A549 (cell line): ENCODE measurements around the gene NRXN2. TPM values are rescaled to one million over a fixed set of nuclear protein-coding genes. Genes with fewer than 3 reads are reported as not detected.
A peak's percentile ranks its signal among the peaks of the same experiment; 100 is the strongest.

Experiments used
- ATAC-seq, 2 experiments: fragments of 200-7000 bp in 1 of 2; fragments of >200 bp in 1 of 2; cut with Nextera tagmentation in 1 of 2; cut with Tn5 transposase in 1 of 2; 3 replicates each; pipeline versions ENCODE4 v1.8.0 to v1.9.1; 2018 to 2020; ENCODE audit warnings: mild to moderate bottlenecking in 1 of 2, moderate library complexity in 1 of 2
- CTCF ChIA-PET: fragments of 300-600 bp; sonication (Branson Sonifier 250); formaldehyde crosslinking; extraction: SDS; loops from one replicate; lab custom pipeline; 2021; ENCODE audit warnings: antibody characterized with exemption, inconsistent platforms; lab: Yijun Ruan, JAX
- POLR2A ChIA-PET: fragments of 350-600 bp; formaldehyde crosslinking; extraction: SDS; loops from one replicate; lab custom pipeline; 2021; ENCODE audit warnings: antibody characterized with exemption, inconsistent platforms; lab: Yijun Ruan, JAX
- DNase-seq, 2 experiments: peaks; one replicate each; pipeline versions ENCODE4 v3.0.0 to v3.0.0-alpha.2; 2011 to 2016; ENCODE audit warnings: low read depth in 1 of 2, low spot score in 1 of 2
- FAIRE-seq: peaks from 2 replicates; lab custom pipeline; 2011; peaks lifted over from hg19 to GRCh38; lab: Jason Lieb, UNC
- H3K27ac ChIP-seq, 2 experiments: fragments of >200 bp; sonication (Bioruptor Twin); formaldehyde crosslinking; 3 replicates each; pipeline ENCODE4 v1.5.1; 2016 to 2017
- H3K4me1 ChIP-seq: fragments of >200 bp; sonication (Bioruptor Twin); formaldehyde crosslinking; 3 replicates; pipeline ENCODE4 v1.6.1; 2016
- H3K4me2 ChIP-seq: fragments of >200 bp; sonication (Bioruptor Twin); formaldehyde crosslinking; 3 replicates; pipeline ENCODE4 v1.6.1; 2016
- H3K4me3 ChIP-seq: fragments of >200 bp; sonication (Bioruptor Twin); formaldehyde crosslinking; 3 replicates; pipeline ENCODE4 v1.5.1; 2016
- H3K9me3 ChIP-seq: fragments of >200 bp; sonication (Bioruptor Twin); formaldehyde crosslinking; 3 replicates; pipeline ENCODE4 v1.6.1; 2016
- BHLHE40 ChIP-seq: IDR thresholded peaks from 2 replicates; pipeline ENCODE4 v1.6.1; 2012; ENCODE audit warnings: low read depth, low read length, inconsistent platforms
- CBX8 ChIP-seq: fragments of 200-600 bp; sonication (generic); IDR thresholded peaks from 2 replicates; pipeline ENCODE4 v1.6.1; 2016
- CEBPB ChIP-seq, 2 experiments: fragments of >200 bp in 1 of 2; sonication (Bioruptor Twin) in 1 of 2; formaldehyde crosslinking in 1 of 2; IDR thresholded peaks; 2 replicates each; pipeline ENCODE4 v1.6.1; 2012 to 2016
- EHF ChIP-seq: fragments of 250-450 bp; sonication (Bioruptor Pico); IDR thresholded peaks from 2 replicates; pipeline ENCODE4 v1.5.0; 2020; ENCODE audit warnings: mild to moderate bottlenecking
- EP300 ChIP-seq, 2 experiments: fragments of >200 bp; sonication (Bioruptor Twin); formaldehyde crosslinking; IDR thresholded peaks; 2 replicates in 1 of 2; 3 replicates in 1 of 2; pipeline ENCODE4 v1.6.1; 2016 to 2017
- FOXS1 ChIP-seq: fragments of 250-450 bp; sonication (Bioruptor Pico); IDR thresholded peaks from 2 replicates; pipeline ENCODE4 v1.5.0; 2020; ENCODE audit warnings: mild to moderate bottlenecking, moderate library complexity
- HDAC2 ChIP-seq: fragments of 200-600 bp; sonication (generic); IDR thresholded peaks from 2 replicates; pipeline ENCODE4 v1.6.1; 2016
- HEYL ChIP-seq: fragments of 250-450 bp; sonication (Bioruptor Pico); IDR thresholded peaks from 2 replicates; pipeline ENCODE4 v1.8.0; 2021; ENCODE audit warnings: mild to moderate bottlenecking, moderate library complexity
- HOXB13 ChIP-seq: fragments of 250-450 bp; sonication (Bioruptor Pico); IDR thresholded peaks from 2 replicates; pipeline ENCODE4 v1.5.0; 2020; ENCODE audit warnings: low read depth, mild to moderate bottlenecking, moderate library complexity
- JUNB ChIP-seq: fragments of >200 bp; sonication (Bioruptor Twin); formaldehyde crosslinking; IDR thresholded peaks from 2 replicates; pipeline ENCODE4 v1.6.1; 2016
- KDM1A ChIP-seq: fragments of 200-600 bp; sonication (generic); IDR thresholded peaks from 2 replicates; pipeline ENCODE4 v1.6.1; 2016; ENCODE audit warnings: low read depth, mild to moderate bottlenecking
- MAFK ChIP-seq: fragments of 450-650 bp; IDR thresholded peaks from 2 replicates; pipeline ENCODE4 v1.6.1; 2014; ENCODE audit not compliant: partially characterized antibody
- MAZ ChIP-seq: fragments of 150-350 bp; IDR thresholded peaks from 2 replicates; pipeline ENCODE4 v1.6.1; 2014; ENCODE audit warnings: antibody characterized with exemption, low read depth, low read length, borderline replicate concordance
- NFE2L2 ChIP-seq: fragments of 150-350 bp; conservative IDR thresholded peaks from 2 replicates; pipeline ENCODE4 v1.6.1; 2014; ENCODE audit warnings: low read length
- NPAS2 ChIP-seq: fragments of 250-450 bp; sonication (Bioruptor Pico); IDR thresholded peaks from 2 replicates; pipeline ENCODE4 v1.8.0; 2022; ENCODE audit warnings: mild to moderate bottlenecking, moderate library complexity, borderline replicate concordance
- PHF8 ChIP-seq: fragments of 200-600 bp; sonication (generic); IDR thresholded peaks from 2 replicates; pipeline ENCODE4 v1.6.1; 2016; ENCODE audit warnings: low read depth, mild to moderate bottlenecking, antibody characterized with exemption, moderate library complexity, borderline replicate concordance
- RNF2 ChIP-seq: fragments of 200-600 bp; sonication (generic); IDR thresholded peaks from 2 replicates; pipeline ENCODE4 v1.6.1; 2016; ENCODE audit warnings: low read depth, mild to moderate bottlenecking, antibody characterized with exemption, moderate library complexity, borderline replicate concordance
- SMC3 ChIP-seq: fragments of >200 bp; sonication (Bioruptor Twin); formaldehyde crosslinking; IDR thresholded peaks from 3 replicates; pipeline ENCODE4 v1.6.1; 2018; ENCODE audit warnings: inconsistent platforms
- TFCP2L1 ChIP-seq: fragments of 250-450 bp; sonication (Bioruptor Pico); IDR thresholded peaks from 2 replicates; pipeline ENCODE4 v1.5.0; 2021; ENCODE audit warnings: mild to moderate bottlenecking
- WGBS: methylation state at CpG from one replicate; pipeline ENCODE4 v1.1.6; 2017; ENCODE audit errors: missing lambda C conversion rate; 5-methylcytosine and 5-hydroxymethylcytosine counted together
- polyA plus RNA-seq, 4 experiments: library from polyadenylated mRNA; depleted of rRNA in 3 of 4; stranded (reverse); fragments of >200 nt; fragmentation: RNase III in 1 of 4; extraction: RNeasy Plus Mini Kit Qiagen cat#74134 plus additional on column Dnase treatment in 1 of 4; gene quantifications; 2 replicates in 3 of 4; 3 replicates in 1 of 4; pipeline ENCODE4 v1.2.3, GENCODE V29; 2011 to 2017
- TF ChIP-seq, protein P1 (sequence below): IDR thresholded peaks from 2 replicates; pipeline ENCODE4 v1.6.1; 2012
- TF ChIP-seq, protein P2 (sequence below): fragments of >200 bp; sonication (Bioruptor Twin); formaldehyde crosslinking; IDR thresholded peaks from 3 replicates; pipeline ENCODE4 v1.5.1; 2016

Gene NRXN2
- polyA plus RNA-seq, 2 of the 4 experiments (the other 2 are of a cell fraction) = 0.04 TPM; not detected in 1

DNA sequence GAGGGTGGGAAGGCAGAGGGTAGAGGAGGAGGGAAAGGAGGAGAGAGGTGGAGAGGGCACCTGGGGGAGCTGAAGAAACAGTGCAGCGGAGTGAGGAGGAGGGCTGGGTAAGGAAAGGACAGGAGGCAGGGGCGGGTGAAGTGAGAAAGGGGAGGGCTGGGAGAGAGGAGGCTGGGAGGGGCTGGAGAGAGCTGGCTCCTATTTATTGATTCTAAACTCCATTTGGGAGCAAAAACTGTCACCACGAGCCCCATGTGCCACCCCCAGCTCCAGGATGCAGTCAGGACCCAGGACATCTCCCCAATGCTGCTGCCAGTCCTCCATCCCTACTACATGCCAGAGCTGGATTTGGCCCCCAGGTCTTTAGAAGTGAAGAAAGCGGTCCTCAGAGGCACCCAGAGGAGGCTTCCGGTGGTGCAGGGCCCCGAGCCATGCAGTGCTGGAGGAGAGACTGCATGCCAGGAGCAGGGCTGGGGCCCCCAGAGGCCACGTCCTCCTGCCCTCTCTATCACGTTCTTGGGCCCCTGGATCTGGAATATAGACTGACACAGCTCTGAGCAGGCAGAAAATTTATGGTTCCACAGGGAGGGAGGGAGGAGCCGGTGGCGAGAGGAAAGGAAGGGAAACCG is 78.2 kb downstream of the NRXN2 start (continued):
- TF ChIP-seq KDM1A = no peak
- TF ChIP-seq HDAC2 = no peak
- no peak for TF ChIP-seq FOXS1 (CRISPR knock-in tag)
- no peak for TF ChIP-seq PHF8

DNA sequence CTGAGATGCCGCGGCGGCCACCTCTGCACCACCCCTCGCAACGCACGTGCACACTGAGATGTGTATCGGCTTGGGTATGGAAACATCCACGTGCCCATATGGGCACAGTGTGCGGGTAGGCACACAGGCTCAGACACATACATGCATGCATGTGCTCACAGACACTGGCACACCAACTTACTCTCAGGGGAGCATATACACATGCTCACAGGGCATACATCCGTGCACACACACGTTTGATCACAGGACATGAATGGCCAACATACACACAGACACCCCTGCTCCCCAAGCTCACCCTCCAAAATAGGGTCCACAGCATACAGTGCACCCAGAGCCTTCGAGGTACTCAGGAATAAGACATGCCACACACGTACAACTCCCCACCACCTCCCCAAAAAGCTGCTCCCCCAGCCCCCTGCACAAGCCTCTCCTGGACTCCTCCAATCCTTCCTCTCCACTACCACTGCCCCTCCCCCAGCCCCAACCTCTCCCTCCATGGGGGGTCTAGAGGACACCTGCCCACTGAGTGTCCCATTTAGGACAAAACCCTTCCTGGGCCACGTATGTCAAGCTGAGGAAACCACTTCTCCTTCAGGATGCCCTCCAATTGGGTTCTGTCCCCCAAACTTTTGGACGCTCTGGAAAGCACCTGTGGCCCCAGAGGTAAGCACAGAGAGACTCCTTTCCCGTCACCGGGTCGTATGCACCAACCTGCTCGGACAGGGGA is 78.9 kb downstream of the NRXN2 start:
- Histone ChIP-seq H3K9me3 (no peaks in the 10 kb centered on the region), H3K4me1 (peaks cover 11% of the 10 kb centered on the region; the same call in 1 of the 3 replicates), H3K4me3 (peak overlapping the region; percentile 38; the same call in 2 of the 3 replicates), H3K27ac (no peak overlapping the region), H3K4me2 (peak overlapping the region; percentile 79)
- DNase-seq = no peak
- peak in 1 of 2 experiments; percentile 22; a peak in 3 of 6 replicates for ATAC-seq
- TF ChIP-seq CBX8 (no peak), NFE2L2 (no peak), HEYL (CRISPR knock-in tag) (no peak), RNF2 (no peak), SMC3 (no peak), HDAC2 (no peak), MAFK (no peak), BHLHE40 (no peak), TFCP2L1 (CRISPR knock-in tag) (no peak), MAZ (no peak), JUNB (no peak), CEBPB (IDR thresholded peaks at IDR 0.05) (no peak)
- ChIA-PET CTCF (interaction anchor here (0.9 to 13.7 kb wide), 7 partner anchors 9 to 289 kb away, joined by 3 to 255 read pairs (median 6); no protein-coding TSS in a partner anchor), POLR2A (no interaction called here)
- 38% methylated on average over 10 of the region's 19 CpGs for WGBS
- FAIRE-seq = no peak

DNA sequence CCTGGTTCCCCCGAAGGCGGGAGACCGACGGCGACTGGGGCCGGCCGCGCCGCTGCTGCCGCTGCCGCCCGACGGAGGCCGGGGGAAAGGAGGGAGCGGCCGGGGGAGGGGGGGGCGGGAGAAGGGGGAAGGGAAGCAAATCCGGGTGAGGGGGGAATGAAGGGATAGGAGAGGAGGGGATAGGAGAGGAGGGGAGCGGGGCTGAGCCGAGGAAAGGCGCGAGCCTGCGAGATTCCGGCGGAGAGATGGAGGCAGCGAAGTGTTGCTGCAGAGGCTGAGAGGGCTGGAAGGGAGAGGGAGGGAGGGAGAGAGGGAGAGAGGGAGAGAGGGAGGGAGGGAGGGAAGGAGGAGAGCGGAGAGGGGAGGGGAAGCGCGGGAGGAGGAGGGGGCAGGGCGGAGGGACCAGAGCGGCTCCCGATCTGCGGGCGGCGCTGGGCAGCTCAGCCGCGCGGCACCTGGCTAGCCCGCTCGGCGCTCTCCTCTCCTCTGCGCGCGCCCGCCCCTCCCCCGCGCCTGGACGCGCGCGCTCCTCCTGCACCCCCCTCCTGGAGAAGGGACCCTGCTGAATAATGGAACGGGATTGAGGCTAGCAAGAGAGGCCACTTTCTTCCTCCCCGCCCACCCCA is 79.6 kb downstream of the NRXN2 start:
- POLR2A ChIA-PET = no interaction called here
- CTCF ChIA-PET = interaction anchor here (0.6 to 13.7 kb wide), 7 partner anchors 8 to 193 kb away, joined by 3 to 255 read pairs (median 4); no protein-coding TSS in a partner anchor

More for the DNA sequence above, 79.6 kb downstream of the NRXN2 start:
- 15% methylated on average over 34 of the region's 53 CpGs for whole genome bisulfite sequencing
- Histone ChIP-seq H3K9me3 (no peaks in the 10 kb centered on the region), H3K4me2 (peak overlapping the region; percentile 79), H3K27ac (peak overlapping the region in 1 of 2 experiments; percentile 54; a peak in 2 of 6 replicates), H3K4me3 (peak overlapping the region; percentile 38; the same call in 2 of the 3 replicates), H3K4me1 (peaks cover 11% of the 10 kb centered on the region; the same call in 1 of the 3 replicates)
- TF ChIP-seq JUNB (no peak), EHF (no peak), FOXS1 (CRISPR knock-in tag) (no peak), HOXB13 (CRISPR knock-in tag) (no peak), NPAS2 (CRISPR knock-in tag) (no peak), EP300 (IDR thresholded peaks at IDR 0.05) (no peak)
- TF ChIP-seq, protein P1, sequence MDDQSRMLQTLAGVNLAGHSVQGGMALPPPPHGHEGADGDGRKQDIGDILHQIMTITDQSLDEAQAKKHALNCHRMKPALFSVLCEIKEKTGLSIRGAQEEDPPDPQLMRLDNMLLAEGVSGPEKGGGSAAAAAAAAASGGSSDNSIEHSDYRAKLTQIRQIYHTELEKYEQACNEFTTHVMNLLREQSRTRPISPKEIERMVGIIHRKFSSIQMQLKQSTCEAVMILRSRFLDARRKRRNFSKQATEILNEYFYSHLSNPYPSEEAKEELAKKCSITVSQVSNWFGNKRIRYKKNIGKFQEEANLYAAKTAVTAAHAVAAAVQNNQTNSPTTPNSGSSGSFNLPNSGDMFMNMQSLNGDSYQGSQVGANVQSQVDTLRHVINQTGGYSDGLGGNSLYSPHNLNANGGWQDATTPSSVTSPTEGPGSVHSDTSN = no peak
- TF ChIP-seq, protein P2, sequence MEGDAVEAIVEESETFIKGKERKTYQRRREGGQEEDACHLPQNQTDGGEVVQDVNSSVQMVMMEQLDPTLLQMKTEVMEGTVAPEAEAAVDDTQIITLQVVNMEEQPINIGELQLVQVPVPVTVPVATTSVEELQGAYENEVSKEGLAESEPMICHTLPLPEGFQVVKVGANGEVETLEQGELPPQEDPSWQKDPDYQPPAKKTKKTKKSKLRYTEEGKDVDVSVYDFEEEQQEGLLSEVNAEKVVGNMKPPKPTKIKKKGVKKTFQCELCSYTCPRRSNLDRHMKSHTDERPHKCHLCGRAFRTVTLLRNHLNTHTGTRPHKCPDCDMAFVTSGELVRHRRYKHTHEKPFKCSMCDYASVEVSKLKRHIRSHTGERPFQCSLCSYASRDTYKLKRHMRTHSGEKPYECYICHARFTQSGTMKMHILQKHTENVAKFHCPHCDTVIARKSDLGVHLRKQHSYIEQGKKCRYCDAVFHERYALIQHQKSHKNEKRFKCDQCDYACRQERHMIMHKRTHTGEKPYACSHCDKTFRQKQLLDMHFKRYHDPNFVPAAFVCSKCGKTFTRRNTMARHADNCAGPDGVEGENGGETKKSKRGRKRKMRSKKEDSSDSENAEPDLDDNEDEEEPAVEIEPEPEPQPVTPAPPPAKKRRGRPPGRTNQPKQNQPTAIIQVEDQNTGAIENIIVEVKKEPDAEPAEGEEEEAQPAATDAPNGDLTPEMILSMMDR = no peak
- no peak for DNase-seq
- no peak for FAIRE-seq
- ATAC-seq = peak; percentile 5 to 40; a peak in 3 of 6 replicates
